ENCODE results near the gene APOA5. TPM values are rescaled to one million over a fixed set of nuclear protein-coding genes. Genes with fewer than 3 reads are reported as not detected.

Gene APOA5
- total RNA-seq, 1 donor from 2014 or later = 757 TPM

GRCh38 chr11:116828632-116829524 is 37.2 kb upstream of the APOA5 start:
- peak; percentile 43 for ATAC-seq
- peak; percentile 93 for DNase-seq (ENCODE audit: low spot score)

DNA sequence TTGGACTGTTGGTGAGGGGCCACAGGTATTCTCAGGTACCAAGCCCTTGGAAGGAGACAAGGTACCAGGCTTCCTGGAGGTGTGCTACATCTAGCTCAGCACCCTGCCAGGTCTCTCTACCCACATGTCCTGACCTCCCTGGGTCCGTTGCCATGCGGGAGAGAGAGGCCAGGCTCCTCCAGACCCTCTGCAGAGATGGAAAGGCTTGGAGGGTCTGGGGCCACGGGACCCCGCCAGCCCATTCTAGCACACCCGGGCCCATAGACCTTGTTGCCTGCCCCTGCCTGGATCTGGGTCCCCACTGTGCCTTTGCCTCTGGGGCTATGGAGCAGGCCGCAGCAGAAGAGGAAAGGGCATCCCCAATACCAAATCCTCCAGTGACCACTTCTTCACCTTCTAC is 35.8 kb upstream of the APOA5 start:
- no peak for ATAC-seq
- DNase-seq (ENCODE audit: low spot score) = peak; percentile 48

- DNase-seq (ENCODE audit: low spot score) = peak; percentile 97
- ATAC-seq = peak; percentile 48
Measured at GRCh38 chr11:116826751-116827431, 35.2 kb upstream of the APOA5 start.

DNA sequence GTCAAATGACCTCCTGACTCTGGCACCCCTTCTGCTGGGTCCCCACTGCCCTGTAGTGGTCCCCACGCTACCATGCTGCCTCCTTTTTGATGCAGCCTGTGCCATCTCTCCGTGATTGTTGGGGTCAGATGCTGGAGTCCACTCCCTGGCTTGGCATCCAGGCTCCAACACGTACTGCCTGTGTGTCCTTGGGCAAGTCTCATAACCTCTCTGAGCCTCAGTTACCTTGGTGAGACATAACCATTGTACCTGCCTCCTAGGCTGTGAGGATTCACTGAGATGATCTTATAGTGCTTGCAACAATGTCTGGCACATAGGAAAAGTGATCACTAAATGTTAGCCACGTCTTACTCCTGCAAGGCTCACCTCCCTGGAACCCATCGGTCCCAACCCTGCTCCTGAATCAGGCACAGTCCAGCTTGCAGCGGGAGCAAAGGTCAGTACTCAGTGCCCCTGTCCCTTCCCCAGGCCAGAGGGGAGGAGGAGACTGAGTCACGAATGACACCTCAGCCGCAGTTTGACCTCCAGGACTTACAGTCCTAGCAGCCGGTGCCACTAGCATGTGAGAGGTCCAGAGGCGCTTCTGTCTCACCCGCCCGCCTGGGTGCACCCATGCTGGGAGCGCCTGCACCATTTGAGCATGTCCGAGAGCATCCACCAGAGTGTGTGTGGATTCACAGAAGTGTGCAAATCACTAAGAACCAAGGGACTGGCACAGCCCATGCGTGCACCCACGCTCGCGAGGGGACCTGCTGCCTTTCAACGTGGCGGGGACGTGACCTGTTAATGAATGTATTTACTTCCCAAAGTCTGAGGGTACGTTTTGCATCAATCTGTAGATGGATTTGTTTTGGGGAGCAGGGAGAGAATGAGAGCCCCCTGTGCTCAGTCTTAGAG is 34.4 kb upstream of the APOA5 start:
- peak; percentile 27 for ATAC-seq
- peak; percentile 87 for DNase-seq (ENCODE audit: low spot score)

DNA sequence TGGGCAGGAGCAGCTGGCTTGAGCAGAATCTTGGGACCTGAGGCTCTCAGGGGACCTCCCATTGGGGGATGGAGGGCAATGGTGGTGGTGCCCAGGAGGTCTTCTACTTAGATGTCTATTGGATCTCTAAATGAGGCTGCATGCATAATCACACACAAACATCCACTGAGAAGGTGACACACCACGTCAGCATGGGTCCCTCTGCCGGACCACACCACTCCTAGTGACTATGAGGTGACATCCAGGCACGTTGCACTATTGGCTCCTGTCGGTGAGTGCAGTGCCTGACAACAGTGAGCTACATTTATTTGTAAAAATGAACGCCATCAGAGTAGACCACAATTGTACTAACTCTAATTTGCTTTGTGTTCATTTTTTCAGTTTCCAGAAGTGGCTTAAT is 33.8 kb upstream of the APOA5 start:
- peak; percentile 72 for DNase-seq (ENCODE audit: low spot score)
- ATAC-seq = peak; percentile 30

DNA sequence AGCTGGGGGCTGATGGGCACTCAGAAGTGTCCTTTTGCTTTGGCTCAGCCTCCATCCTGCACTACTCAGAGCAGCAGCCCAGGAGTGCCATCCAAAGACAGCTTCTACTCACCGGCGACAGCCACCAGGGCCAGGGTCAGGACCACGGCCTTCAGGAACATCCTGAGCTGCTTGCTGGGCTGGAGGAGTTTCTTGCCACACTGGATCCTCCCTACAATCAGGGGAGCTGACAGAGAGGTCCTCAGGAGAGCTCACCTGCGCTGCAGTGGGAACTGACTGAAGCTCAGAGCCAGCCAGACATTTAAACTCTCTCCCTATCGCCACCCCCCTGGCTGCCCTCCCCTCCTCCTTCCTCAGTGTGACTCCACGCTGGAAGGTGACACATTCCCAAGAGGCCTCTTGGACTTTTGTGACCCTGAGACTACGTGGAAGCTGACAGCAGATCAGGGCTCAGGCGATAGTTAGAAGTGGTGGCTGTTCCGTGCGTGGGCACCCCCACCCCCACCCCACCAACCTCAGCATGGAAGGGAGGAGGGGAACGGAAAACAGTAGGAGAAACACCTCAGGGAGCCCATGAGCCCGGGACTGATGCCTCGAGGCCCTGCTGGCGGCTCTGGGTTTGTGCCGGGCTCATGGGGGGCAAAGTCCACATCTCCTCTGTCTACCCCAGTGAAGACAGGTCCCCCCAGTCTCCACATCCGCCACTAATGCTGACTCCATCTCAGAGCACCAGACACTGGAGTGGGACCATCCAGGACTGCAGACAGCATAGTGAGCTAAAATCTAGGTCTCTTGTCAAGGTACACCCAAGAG is 31.6 kb upstream of the APOA5 start, which contains the start of gene APOA4:
APOA4 (minus strand) TSS at position 274 of the 813 bp plus-strand sequence; CDS start at position 161, 113 bp downstream.
- DNase-seq (ENCODE audit: low spot score) (peak; percentile 40), ATAC-seq (no peak)

- ATAC-seq = no peak
- DNase-seq (ENCODE audit: low spot score) = no peak
Measured at GRCh38 chr11:116822575-116822974, 30.9 kb upstream of the APOA5 start.

DNA sequence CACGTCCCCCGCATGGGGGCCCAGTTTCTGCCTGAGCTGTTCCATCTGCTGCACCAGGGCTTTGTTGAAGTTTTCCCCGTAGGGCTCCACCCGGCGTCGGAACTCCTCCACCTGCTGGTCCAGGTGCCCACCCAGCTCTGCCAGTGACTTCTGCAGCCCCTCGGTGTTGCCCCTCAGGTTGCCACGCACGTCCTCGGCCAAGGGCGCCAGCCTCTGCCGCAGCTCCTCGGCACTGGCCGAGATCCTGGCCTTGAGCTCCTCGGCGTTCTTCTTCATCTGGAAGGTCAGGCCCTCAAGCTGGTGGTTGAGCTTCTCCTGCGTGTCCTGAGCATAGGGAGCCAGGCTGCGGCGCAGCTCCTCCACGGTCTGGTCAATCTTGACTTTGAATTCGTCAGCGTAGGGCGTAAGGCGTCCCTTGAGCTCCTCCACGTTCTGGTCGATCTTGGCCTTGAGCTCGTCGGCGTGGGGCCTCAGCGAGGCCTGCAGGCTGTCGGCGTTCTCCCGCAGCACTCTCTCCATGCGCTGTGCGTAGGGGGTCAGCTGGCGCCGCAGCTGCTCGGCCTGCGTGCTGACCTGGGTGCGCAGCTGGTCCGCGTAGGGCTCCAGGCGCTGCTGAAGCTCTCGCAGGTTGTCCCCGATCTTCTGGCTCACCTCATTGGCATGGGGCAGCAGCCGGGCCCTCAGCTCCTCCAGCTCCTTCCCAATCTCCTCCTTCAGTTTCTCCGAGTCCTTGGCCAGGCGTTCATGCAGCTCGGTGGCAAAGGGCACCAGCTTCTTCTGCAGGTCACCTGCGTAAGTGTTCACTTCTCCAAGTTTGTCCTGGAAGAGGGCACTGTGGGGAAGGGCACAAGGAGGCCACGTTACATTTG is 29.6 kb upstream of the APOA5 start:
- ATAC-seq (no peak), DNase-seq (ENCODE audit: low spot score) (peak; percentile 40)

- DNase-seq (ENCODE audit: low spot score) (no peak), ATAC-seq (no peak)
Measured at GRCh38 chr11:116819049-116819448, 27.4 kb upstream of the APOA5 start.

- DNase-seq (ENCODE audit: low spot score) (no peak), ATAC-seq (no peak)
Measured at GRCh38 chr11:116814502-116814901, 22.8 kb upstream of the APOA5 start.

DNA sequence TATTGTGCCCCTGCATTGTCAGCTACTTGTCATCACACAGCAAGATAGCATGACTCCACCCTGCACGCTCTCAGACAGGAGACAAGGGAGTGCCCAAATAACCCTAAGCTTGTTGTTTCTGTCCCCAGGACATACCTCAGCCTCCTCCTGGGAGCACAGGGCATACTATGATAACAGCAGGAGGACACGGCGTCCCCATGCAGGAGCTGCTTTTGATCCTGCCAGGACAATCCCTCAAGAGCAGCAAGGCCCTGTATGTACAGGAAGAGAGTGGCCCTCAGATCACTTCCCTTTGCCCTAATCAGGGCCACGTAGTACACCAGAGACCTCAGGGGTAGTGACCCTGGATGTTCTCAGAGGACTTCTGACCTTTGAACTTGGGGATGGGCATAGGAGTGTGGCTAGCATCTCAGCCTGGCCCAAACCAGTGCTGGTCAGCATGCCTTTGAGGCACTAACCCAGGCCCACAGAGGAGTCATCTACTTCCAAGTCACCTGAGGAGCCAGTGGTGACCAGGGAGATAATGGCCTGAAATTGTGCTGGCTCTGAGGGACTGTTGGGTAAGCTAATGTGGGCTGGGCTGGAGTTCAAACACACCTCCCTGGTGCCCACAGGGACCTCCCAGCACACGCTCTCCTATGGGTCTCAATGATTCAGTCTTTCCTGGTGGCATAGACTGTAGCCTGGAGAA is 22.2 kb upstream of the APOA5 start:
- DNase-seq (ENCODE audit: low spot score) (peak; percentile 93), ATAC-seq (peak; percentile 83)

DNA sequence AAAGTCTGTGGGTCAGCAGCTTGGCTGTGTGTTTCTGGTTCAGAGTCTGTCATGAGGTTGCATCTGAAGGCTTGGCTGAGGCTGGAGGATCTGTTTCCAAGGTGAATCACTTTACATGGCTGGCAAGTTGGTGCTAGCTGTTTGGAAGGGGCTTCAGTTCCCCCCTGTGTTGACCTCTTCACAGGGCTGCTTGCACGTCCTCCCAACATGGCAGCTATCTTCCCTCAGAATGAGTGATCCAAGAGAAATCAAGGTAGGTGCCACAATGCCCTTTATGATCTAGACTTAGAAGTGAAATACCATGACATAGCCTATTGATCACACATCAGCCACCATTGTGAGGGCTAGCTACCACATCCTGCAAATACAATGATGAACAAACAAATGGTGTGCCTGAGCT is 21.5 kb upstream of the APOA5 start:
- DNase-seq (ENCODE audit: low spot score) = no peak
- no peak for ATAC-seq

GRCh38 chr11:116812109-116812508 is 20.4 kb upstream of the APOA5 start:
- ATAC-seq = no peak

DNA sequence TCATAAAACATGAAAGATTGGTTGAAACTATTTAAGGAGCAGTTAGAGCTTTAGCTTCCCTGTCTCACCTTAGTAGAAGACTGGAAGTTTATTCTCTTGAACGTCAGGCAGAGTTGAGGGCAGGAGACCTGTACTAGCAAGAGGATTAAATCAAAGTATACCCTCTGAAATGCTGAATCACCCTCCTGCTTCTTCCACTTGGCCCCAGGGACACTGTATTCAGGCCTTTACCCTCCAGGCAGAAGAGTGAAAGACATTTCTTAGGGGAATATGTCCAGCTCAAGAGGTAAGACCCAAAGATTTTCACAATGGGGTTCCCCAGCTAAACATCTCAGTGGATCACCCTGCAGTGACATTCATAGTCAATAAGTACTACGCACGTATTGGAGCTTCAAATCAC is 19.5 kb upstream of the APOA5 start:
- no peak for ATAC-seq
- DNase-seq (ENCODE audit: low spot score) = no peak

More at GRCh38 chr11:116812109-116812508, 20.4 kb upstream of the APOA5 start:
- no peak for DNase-seq (ENCODE audit: low spot score)

DNA sequence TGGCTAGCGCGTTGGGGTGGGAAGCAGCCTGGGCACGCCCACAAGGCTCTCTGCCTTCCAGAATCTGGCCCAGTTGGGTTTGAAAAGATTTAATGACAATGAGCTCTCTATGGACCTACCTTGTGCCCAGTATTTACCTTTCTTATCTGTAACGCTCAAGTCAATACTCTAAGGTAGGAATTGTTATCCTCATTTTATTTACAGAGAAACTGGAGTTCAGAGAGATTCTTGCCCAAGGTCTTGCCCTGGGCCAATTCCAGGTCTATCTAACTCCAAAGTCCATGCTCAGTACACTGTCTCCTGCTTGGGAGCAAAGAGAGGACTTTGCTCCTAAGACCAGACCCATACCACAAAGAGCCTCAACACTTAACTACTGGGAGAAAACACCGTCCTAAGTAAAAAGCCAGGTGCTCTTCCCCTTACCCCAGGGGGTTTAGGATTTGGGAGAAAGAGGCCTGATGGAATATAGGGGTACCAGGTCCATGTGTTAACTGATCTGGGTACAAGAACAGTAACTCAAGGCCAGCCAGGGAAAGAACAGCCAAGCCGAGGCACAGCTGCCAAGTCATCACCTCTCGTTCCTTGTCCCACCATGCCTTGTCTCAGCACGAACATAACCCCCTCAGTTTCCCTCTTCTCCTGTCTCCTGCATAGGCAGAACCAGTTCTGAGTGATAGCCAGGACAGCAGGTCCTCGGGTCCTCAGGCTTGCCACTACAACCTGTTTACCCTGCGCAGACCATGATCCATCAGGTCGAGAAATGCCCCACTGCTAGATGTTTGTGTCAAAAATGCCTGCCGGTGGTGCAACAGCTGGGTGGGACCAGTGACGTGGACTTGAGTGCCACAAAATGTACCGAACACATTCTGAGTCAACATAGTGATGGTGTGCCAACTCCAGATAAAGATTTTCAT is 16.8 kb upstream of the APOA5 start:
- ATAC-seq = peak; percentile 81
- DNase-seq (ENCODE audit: low spot score) = peak; percentile 96

GRCh38 chr11:116807601-116808261 is 16.1 kb upstream of the APOA5 start:
- DNase-seq (ENCODE audit: low spot score) (no peak), ATAC-seq (no peak)

GRCh38 chr11:116804001-116804400 is 12.3 kb upstream of the APOA5 start:
- ATAC-seq (no peak), DNase-seq (ENCODE audit: low spot score) (no peak)
